ENCODE data around the gene ITGB1BP1.

DNA sequence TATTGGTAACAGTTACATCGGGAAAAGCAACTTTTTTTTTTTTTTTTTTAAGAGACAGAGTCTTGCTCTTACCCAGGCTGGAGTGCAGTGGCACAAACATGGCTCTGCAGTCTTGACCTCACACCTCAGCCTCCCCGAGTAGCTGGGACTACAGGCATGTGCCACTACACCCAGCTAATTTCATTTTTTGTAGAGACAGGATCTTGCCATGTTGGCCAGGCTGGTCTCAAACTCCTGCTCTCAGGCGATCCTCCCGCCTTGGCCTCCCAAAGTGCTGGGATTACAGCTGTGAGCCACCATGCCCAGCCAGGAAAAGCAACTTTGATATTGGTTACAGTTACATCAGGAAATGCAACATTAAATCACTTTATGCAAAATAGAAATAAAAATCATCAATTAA lies 4.6 kb downstream of the ITGB1BP1 start:
- TF ChIP-seq POLR2AphosphoS5 (IDR thresholded peaks at IDR 0.05; ENCODE audit: low read depth, low read length): no peak
- TF ChIP-seq, protein P1, sequence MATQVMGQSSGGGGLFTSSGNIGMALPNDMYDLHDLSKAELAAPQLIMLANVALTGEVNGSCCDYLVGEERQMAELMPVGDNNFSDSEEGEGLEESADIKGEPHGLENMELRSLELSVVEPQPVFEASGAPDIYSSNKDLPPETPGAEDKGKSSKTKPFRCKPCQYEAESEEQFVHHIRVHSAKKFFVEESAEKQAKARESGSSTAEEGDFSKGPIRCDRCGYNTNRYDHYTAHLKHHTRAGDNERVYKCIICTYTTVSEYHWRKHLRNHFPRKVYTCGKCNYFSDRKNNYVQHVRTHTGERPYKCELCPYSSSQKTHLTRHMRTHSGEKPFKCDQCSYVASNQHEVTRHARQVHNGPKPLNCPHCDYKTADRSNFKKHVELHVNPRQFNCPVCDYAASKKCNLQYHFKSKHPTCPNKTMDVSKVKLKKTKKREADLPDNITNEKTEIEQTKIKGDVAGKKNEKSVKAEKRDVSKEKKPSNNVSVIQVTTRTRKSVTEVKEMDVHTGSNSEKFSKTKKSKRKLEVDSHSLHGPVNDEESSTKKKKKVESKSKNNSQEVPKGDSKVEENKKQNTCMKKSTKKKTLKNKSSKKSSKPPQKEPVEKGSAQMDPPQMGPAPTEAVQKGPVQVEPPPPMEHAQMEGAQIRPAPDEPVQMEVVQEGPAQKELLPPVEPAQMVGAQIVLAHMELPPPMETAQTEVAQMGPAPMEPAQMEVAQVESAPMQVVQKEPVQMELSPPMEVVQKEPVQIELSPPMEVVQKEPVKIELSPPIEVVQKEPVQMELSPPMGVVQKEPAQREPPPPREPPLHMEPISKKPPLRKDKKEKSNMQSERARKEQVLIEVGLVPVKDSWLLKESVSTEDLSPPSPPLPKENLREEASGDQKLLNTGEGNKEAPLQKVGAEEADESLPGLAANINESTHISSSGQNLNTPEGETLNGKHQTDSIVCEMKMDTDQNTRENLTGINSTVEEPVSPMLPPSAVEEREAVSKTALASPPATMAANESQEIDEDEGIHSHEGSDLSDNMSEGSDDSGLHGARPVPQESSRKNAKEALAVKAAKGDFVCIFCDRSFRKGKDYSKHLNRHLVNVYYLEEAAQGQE (IDR thresholded peaks at IDR 0.05; ENCODE audit: insufficient read depth in 1 of 2, low read depth in 2 of 2, low read length in 2 of 2): no peak
- TF ChIP-seq TAF1 (IDR thresholded peaks at IDR 0.05; ENCODE audit: borderline replicate concordance, insufficient read depth, low read length): no peak

Measured in PFSK-1 (cell line).